AG04450 (cell line): Measurements from ENCODE around the gene PPP3CA. TPM values are rescaled to one million over a fixed set of nuclear protein-coding genes. Genes with fewer than 3 reads are reported as not detected.
A peak's percentile ranks its signal among the peaks of the same experiment; 100 is the strongest.

ENCODE experiments used
- CTCF ChIA-PET: fragments of 300-600, 350-600 bp; formaldehyde crosslinking; extraction: SDS; loops from one replicate; lab custom pipeline; 2022; ENCODE audit warnings: antibody characterized with exemption, inconsistent platforms; lab: Charles Lee
- POLR2A ChIA-PET: fragments of 350-600 bp; formaldehyde crosslinking; extraction: SDS; loops from one replicate; lab custom pipeline; 2021; ENCODE audit warnings: antibody characterized with exemption, inconsistent platforms; lab: Yijun Ruan, JAX
- DNase-seq: peaks from one replicate; pipeline ENCODE4 v3.0.0-alpha.2; 2011; ENCODE audit warnings: low read depth, low spot score
- H3K27ac ChIP-seq: one replicate; pipeline ENCODE4 v1.5.1; 2012; ENCODE audit warnings: low read depth, low read length, control low read depth
- H3K27me3 ChIP-seq: one replicate; pipeline ENCODE4 v1.6.0; 2012; ENCODE audit warnings: low read length; ENCODE audit not compliant: control insufficient read depth, insufficient read depth
- H3K4me3 ChIP-seq: 2 replicates; pipeline ENCODE4 v1.5.1; 2011; ENCODE audit warnings: mild to moderate bottlenecking, low read depth, low read length, control low read depth
- H3K9me3 ChIP-seq: 2 replicates; pipeline ENCODE4 v1.5.1; 2012; ENCODE audit warnings: low read length; ENCODE audit not compliant: control insufficient read depth, insufficient read depth
- polyA minus RNA-seq: library from RNA; depleted of rRNA, polyadenylated mRNA; stranded (reverse); fragments of >200 nt; gene quantifications from 2 replicates; pipeline ENCODE4 v1.2.3, GENCODE V29; 2011; rRNA and poly(A)+ RNA removed
- polyA plus RNA-seq: library from polyadenylated mRNA; depleted of rRNA; stranded (reverse); fragments of >200 nt; gene quantifications from 2 replicates; pipeline ENCODE4 v1.2.3, GENCODE V29; 2011; rRNA removed
- TF ChIP-seq, protein P1 (sequence below): IDR thresholded peaks from 2 replicates; pipeline ENCODE4 v1.5.1; 2011; ENCODE audit warnings: low read depth, low read length, control low read depth, inconsistent platforms

Gene PPP3CA
- 32.5 and 38.7 TPM in 2 replicates for polyA plus RNA-seq
- 53.4 and 87.6 TPM in 2 replicates for polyA minus RNA-seq

DNA sequence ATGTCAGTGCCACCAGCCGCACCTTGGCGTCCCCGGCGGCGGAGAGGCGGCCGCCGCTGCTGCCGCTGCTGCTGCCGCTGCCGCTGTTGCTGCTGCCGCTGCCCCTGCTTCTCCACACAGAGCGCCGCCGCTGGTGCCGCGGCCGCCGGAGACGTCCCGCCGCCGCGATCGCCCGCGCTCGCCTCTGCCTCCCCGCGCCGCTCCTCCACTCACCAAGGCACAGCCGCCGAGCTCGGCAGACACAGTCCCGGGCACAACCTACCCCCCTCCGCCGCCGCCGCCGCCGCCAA, at the start of gene PPP3CA:
TSS of gene PPP3CA (minus strand) at position 260 of the 290 bp plus-strand sequence.
- Histone ChIP-seq H3K27me3 (no peaks in the 10 kb centered on the region), H3K9me3 (peaks cover 3% of the 10 kb centered on the region; the same call in 1 of the 2 replicates), H3K27ac (peak within 1 kb of the TSS; percentile 96), H3K4me3 (peak within 1 kb of the TSS; percentile 94)
- CTCF ChIA-PET, result interaction anchor here (1.1 kb wide), 1 partner anchor 10 kb away, joined by 3 read pairs; no protein-coding TSS in a partner anchor
- DNase-seq, result no peak
- TF ChIP-seq, protein P1, sequence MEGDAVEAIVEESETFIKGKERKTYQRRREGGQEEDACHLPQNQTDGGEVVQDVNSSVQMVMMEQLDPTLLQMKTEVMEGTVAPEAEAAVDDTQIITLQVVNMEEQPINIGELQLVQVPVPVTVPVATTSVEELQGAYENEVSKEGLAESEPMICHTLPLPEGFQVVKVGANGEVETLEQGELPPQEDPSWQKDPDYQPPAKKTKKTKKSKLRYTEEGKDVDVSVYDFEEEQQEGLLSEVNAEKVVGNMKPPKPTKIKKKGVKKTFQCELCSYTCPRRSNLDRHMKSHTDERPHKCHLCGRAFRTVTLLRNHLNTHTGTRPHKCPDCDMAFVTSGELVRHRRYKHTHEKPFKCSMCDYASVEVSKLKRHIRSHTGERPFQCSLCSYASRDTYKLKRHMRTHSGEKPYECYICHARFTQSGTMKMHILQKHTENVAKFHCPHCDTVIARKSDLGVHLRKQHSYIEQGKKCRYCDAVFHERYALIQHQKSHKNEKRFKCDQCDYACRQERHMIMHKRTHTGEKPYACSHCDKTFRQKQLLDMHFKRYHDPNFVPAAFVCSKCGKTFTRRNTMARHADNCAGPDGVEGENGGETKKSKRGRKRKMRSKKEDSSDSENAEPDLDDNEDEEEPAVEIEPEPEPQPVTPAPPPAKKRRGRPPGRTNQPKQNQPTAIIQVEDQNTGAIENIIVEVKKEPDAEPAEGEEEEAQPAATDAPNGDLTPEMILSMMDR, result no peak
- POLR2A ChIA-PET, result interaction anchor here (0.6 to 2.0 kb wide), 7 partner anchors 9 to 332 kb away, joined by 3 to 7 read pairs (median 4); no protein-coding TSS in a partner anchor

DNA sequence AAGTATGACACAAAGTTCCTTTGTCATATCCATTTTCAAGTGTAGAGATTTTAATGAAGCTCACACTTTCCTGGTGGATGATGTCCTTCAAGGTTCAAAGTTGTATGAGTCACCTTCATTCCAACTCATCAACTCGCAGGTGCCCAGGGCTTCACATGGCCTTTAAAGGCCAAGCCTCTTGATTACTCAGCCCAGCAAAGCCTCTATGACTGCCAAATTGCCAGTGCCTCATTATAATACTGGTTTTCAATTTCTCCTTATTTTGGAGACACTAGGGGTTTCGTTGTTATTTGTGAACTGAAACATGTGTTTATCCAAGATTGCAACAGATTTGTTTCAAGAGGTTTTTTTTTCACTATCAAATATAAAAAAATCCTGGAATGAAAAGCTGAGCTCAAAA, 45.9 kb upstream of the PPP3CA start:
- DNase-seq, result no peak
- Histone ChIP-seq H3K27ac (no peak overlapping the region), H3K4me3 (no peak overlapping the region), H3K9me3 (no peaks in the 10 kb centered on the region), H3K27me3 (no peaks in the 10 kb centered on the region)
- TF ChIP-seq, protein P1, result no peak
- ChIA-PET CTCF (no interaction called here), POLR2A (interaction anchor here (0.6 to 1.7 kb wide), 2 partner anchors 46 to 413 kb away, joined by 4 to 5 read pairs; partner anchors contain the start of gene PPP3CA)

DNA sequence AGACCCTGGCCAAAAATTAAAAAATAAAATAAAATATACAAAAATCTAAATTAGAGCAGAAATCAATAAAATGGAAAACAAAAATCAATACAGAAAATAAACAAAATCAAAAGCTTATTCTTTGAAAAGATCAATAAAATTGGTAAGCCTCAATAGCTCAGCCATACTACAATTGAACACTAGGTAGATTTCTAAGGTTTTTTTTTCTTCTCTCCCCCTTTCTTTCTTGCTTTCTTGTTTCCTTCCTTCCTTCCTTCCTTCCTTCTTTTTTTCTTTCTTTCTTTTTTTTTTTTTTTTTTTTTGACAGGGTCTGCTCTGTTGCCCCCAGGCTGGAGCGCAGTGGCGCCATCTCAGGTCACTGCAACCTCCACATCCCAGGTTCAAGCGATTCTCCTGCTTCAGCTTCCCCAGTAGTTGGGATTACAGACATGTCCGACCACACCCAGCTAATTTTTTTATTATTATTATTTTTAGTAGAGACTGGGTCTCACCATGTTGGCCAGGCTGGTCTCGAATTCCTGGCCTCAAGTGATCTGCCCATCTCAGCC, 23.4 kb upstream of the PPP3CA start:
- Histone ChIP-seq H3K4me3 (no peak overlapping the region), H3K9me3 (no peaks in the 10 kb centered on the region), H3K27ac (no peak overlapping the region), H3K27me3 (no peaks in the 10 kb centered on the region)
- CTCF ChIA-PET, result no interaction called here
- POLR2A ChIA-PET, result no interaction called here
- TF ChIP-seq, protein P1, result no peak
- no peak for DNase-seq

DNA sequence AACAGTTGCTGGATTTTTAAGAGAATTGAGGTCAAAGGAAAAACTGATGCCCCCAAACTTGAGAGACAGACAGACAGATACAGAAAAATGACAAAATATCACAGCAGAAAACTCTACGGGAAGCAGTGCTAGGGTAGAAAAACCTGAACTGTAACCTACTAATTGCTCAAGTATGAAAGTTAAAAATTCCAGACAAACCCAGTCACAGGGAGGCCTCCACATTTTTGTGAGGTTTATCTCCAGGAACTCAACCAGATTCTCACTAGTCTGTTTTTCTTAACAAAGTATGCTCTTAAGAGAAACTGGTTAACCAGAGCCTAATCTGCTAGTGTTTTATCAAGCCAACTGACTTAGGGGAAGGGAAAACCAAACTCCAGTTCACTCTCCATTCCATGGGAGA, 19.9 kb upstream of the PPP3CA start:
- Histone ChIP-seq H3K4me3 (no peak overlapping the region), H3K9me3 (no peaks in the 10 kb centered on the region), H3K27me3 (no peaks in the 10 kb centered on the region), H3K27ac (peak overlapping the region; percentile 82)
- DNase-seq, result peak; percentile 76
- TF ChIP-seq, protein P1, result no peak
- ChIA-PET CTCF (no interaction called here), POLR2A (interaction anchor here (1.1 kb wide), 1 partner anchor 10 kb away, joined by 4 read pairs; no protein-coding TSS in a partner anchor)

DNA sequence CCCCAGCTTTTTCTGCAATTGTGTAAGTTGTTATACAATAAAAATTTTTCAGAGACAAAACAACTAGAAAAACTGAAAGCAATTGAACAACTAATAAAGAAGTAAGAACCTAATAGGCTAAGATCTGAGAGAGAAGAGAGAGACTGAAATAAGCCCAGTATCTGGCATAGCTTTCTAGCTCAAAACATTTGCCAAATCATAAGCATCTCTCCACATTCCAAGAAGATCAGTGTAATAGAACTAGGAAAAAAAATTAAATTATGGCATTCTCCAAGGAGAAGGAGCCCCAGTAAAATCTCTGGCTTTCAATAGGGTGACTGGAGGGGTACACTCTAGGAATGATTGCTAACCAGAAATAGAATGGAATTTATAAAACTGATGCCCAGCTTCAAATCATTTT, 19.0 kb upstream of the PPP3CA start:
- H3K27ac ChIP-seq, result no peak overlapping the region
- no peak for DNase-seq
- POLR2A ChIA-PET, result interaction anchor here (0.9 to 1.3 kb wide), 3 partner anchors 9 to 19 kb away, joined by 3 to 4 read pairs (median 3); partner anchors contain the start of gene PPP3CA
- no peaks in the 10 kb centered on the region for H3K27me3 ChIP-seq
- H3K9me3 ChIP-seq, result no peaks in the 10 kb centered on the region
- CTCF ChIA-PET, result interaction anchor here (0.5 kb wide), 1 partner anchor 29 kb away, joined by 4 read pairs; no protein-coding TSS in a partner anchor
- no peak overlapping the region for H3K4me3 ChIP-seq
- TF ChIP-seq, protein P1, result no peak
